ENCODE data around the gene IL17REL.
"Not testable (repeated sequence)": the region's sequence is repeated elsewhere in the genome, so short reads cannot be mapped to it uniquely, and the experiment has no call there.

IL17REL gene

GRCh38 chr22:50001388-50002231 is 11.0 kb downstream of the IL17REL start:
- DNase-seq = no peak

GRCh38 chr22:50000587-50001387 is 11.8 kb downstream of the IL17REL start:
- no peak for DNase-seq

GRCh38 chr22:49999946-50000586 is 12.5 kb downstream of the IL17REL start:
- DNase-seq = no peak

GRCh38 chr22:49999063-49999945 is 13.3 kb downstream of the IL17REL start:
- DNase-seq = no peak

- DNase-seq = no peak
These were observed 13.9 kb downstream of the IL17REL start for GRCh38 chr22:49998718-49999062.

- DNase-seq = no peak
These were observed 14.4 kb downstream of the IL17REL start for GRCh38 chr22:49997932-49998717.

- no peak for DNase-seq
These were observed 15.3 kb downstream of the IL17REL start for GRCh38 chr22:49997251-49997599.

- DNase-seq = no peak
These were observed 15.9 kb downstream of the IL17REL start for GRCh38 chr22:49996518-49997250.

- no peak for DNase-seq
These were observed 16.4 kb downstream of the IL17REL start for GRCh38 chr22:49996119-49996517.

- DNase-seq = no peak
These were observed 17.0 kb downstream of the IL17REL start for GRCh38 chr22:49995361-49996118.

GRCh38 chr22:49995041-49995360 is 17.6 kb downstream of the IL17REL start:
- DNase-seq = no peak

GRCh38 chr22:49994361-49995040 is 18.1 kb downstream of the IL17REL start:
- no peak for DNase-seq

- DNase-seq = no peak
These were observed 18.8 kb downstream of the IL17REL start for GRCh38 chr22:49993649-49994360.

GRCh38 chr22:49992921-49993648 is 19.5 kb downstream of the IL17REL start:
- peak; percentile 56 for DNase-seq

- no peak for DNase-seq
These were observed 20.5 kb downstream of the IL17REL start for GRCh38 chr22:49991907-49992533.

GRCh38 chr22:49991167-49991566 is 21.4 kb downstream of the IL17REL start:
- DNase-seq = no peak

GRCh38 chr22:49989826-49990225 is 22.7 kb downstream of the IL17REL start:
- DNase-seq = not testable (repeated sequence)

- DNase-seq = no peak
These were observed 26.2 kb downstream of the IL17REL start for GRCh38 chr22:49986325-49986724.
